HG03442 (cell line): ENCODE measurements around the gene SDK1.
A peak's percentile ranks its signal among the peaks of the same experiment; 100 is the strongest.

ENCODE experiments used
- ATAC-seq: cut with Tn5 transposase; IDR thresholded peaks from one replicate; pipeline ENCODE4 v1.9.1; 2021; ENCODE audit warnings: mild to moderate bottlenecking, moderate library complexity; ENCODE audit not compliant: unreplicated experiment

Gene SDK1

GRCh38 chr7:3282457-3282856, 18.6 kb upstream of the SDK1 start:
- ATAC-seq, result no peak

- no peak for ATAC-seq
These were observed 17.8 kb upstream of the SDK1 start for GRCh38 chr7:3283130-3283704.

GRCh38 chr7:3285652-3286051, 15.4 kb upstream of the SDK1 start:
- no peak for ATAC-seq

GRCh38 chr7:3289996-3290395, 11.1 kb upstream of the SDK1 start:
- no peak for ATAC-seq

GRCh38 chr7:3292694-3293093, 8.4 kb upstream of the SDK1 start:
- no peak for ATAC-seq

- no peak for ATAC-seq
These were observed 6.5 kb upstream of the SDK1 start for GRCh38 chr7:3294432-3295100.

- ATAC-seq, result no peak
These were observed 3.8 kb upstream of the SDK1 start for GRCh38 chr7:3297105-3297819.

GRCh38 chr7:3300221-3300650, 816 bp upstream of the SDK1 start:
- no peak for ATAC-seq

- ATAC-seq, result peak; percentile 7
These were observed 338 bp downstream of the SDK1 start for GRCh38 chr7:3301449-3301731.

GRCh38 chr7:3301831-3302618, 973 bp downstream of the SDK1 start:
- ATAC-seq, result no peak

GRCh38 chr7:3302681-3303320, 1.7 kb downstream of the SDK1 start:
- ATAC-seq, result no peak

- ATAC-seq, result no peak
These were observed 3.1 kb downstream of the SDK1 start for GRCh38 chr7:3304131-3304530.

- ATAC-seq, result no peak
These were observed 6.4 kb downstream of the SDK1 start for GRCh38 chr7:3307435-3307834.

GRCh38 chr7:3309140-3309539, 8.1 kb downstream of the SDK1 start:
- no peak for ATAC-seq

- ATAC-seq, result no peak
These were observed 8.9 kb downstream of the SDK1 start for GRCh38 chr7:3309956-3310355.

GRCh38 chr7:3310884-3311283, 9.8 kb downstream of the SDK1 start:
- no peak for ATAC-seq

GRCh38 chr7:3312583-3312982, 11.5 kb downstream of the SDK1 start:
- ATAC-seq, result no peak

- ATAC-seq, result no peak
These were observed 17.8 kb downstream of the SDK1 start for GRCh38 chr7:3318874-3319273.

GRCh38 chr7:3321206-3321605, 20.2 kb downstream of the SDK1 start:
- ATAC-seq, result no peak

GRCh38 chr7:3321745-3322144, 20.7 kb downstream of the SDK1 start:
- no peak for ATAC-seq

GRCh38 chr7:3326246-3326645, 25.2 kb downstream of the SDK1 start:
- no peak for ATAC-seq
